K562 (cell line): ENCODE measurements around the gene SKA3. TPM values are rescaled to one million over a fixed set of nuclear protein-coding genes. Genes with fewer than 3 reads are reported as not detected.
"Not testable (repeated sequence)": the region's sequence is repeated elsewhere in the genome, so short reads cannot be mapped to it uniquely, and the experiment has no call there.

Experiments
- ATAC-seq: fragments of 200-7000 bp; cut with Tn5 transposase; 3 replicates; pipeline ENCODE4 v1.9.1; 2020; ENCODE audit warnings: moderate library complexity
- BruUV-seq: library from RNA; stranded (reverse); fragments of 400-500 nt; replicated peaks from 2 replicates; lab custom pipeline; 2021; lab: Mats Ljungman, UMichigan
- CTCF ChIA-PET: fragments of 300-600 bp; formaldehyde crosslinking; extraction: SDS; loops from one replicate; lab custom pipeline; 2021; ENCODE audit warnings: low intra/inter-chr PET ratio; lab: Yijun Ruan, JAX
- POLR2A ChIA-PET: fragments of 300-600, 350-650 bp; sonication (Branson Sonifier 250); formaldehyde crosslinking; extraction: SDS; loops from one replicate; lab custom pipeline; 2021; ENCODE audit warnings: antibody characterized with exemption, inconsistent platforms; lab: Yijun Ruan, JAX
- DNase-seq, 4 experiments: peaks; one replicate each; pipeline versions ENCODE4 v3.0.0 to v3.0.0-alpha.2; 2011 to 2018; ENCODE audit warnings: low spot score in 3 of 4, mixed read lengths in 3 of 4; ENCODE audit errors: extremely low read depth in 1 of 4
- FAIRE-seq: peaks from 2 replicates; lab custom pipeline; 2011; peaks lifted over from hg19 to GRCh38; lab: Jason Lieb, UNC
- H2AFZ ChIP-seq: 2 replicates; pipeline ENCODE4 v1.6.0; 2011; ENCODE audit warnings: low read depth, low read length, control low read depth, inconsistent platforms
- H3K27ac ChIP-seq: fragments of 200-600 bp; 3 replicates; pipeline ENCODE4 v1.8.0; 2011; ENCODE audit warnings: low read depth, mild to moderate bottlenecking, control low read depth, inconsistent platforms, low read length, moderate library complexity, mixed read lengths; ENCODE audit errors: extremely low read depth
- H3K27me3 ChIP-seq, 2 experiments: fragments of 300-600 bp in 1 of 2; 2 replicates in 1 of 2; 3 replicates in 1 of 2; pipeline versions ENCODE4 v1.6.0 to v1.8.0; 2011; ENCODE audit warnings: inconsistent platforms in 2 of 2, low read length in 2 of 2, mild to moderate bottlenecking in 1 of 2, mixed read lengths in 1 of 2, moderate library complexity in 1 of 2; ENCODE audit not compliant: control insufficient read depth in 2 of 2, insufficient read depth in 2 of 2
- H3K36me3 ChIP-seq: fragments of 300-600 bp; 3 replicates; pipeline ENCODE4 v1.8.0; 2011; ENCODE audit warnings: mild to moderate bottlenecking, low read length, inconsistent platforms; ENCODE audit not compliant: control insufficient read depth, insufficient read depth
- H3K4me1 ChIP-seq, 2 experiments: fragments of 200-600 bp in 1 of 2; replicated peaks in 1 of 2; 2 replicates in 1 of 2; 3 replicates in 1 of 2; pipeline versions ENCODE4 v1.5.1 to v1.8.0; 2011; ENCODE audit warnings: inconsistent platforms in 2 of 2, low read length in 2 of 2, mild to moderate bottlenecking in 1 of 2, mixed read lengths in 1 of 2, moderate library complexity in 1 of 2; ENCODE audit not compliant: control insufficient read depth in 2 of 2, insufficient read depth in 2 of 2
- H3K4me2 ChIP-seq: 2 replicates; pipeline ENCODE4 v1.6.1; 2011; ENCODE audit warnings: low read length, control low read depth, inconsistent platforms, mixed read lengths; ENCODE audit not compliant: insufficient read depth
- H3K4me3 ChIP-seq: fragments of 200-600 bp; sonication (generic), shearing (Covaris generic); 2 replicates; pipeline ENCODE4 v1.5.1; 2016; ENCODE audit warnings: control low read depth, inconsistent platforms
- H3K79me2 ChIP-seq: fragments of 200-600 bp; 3 replicates; pipeline ENCODE4 v1.8.0; 2011; ENCODE audit warnings: low read length, inconsistent platforms; ENCODE audit not compliant: control insufficient read depth, insufficient read depth
- H3K9ac ChIP-seq, 2 experiments: 2 replicates each; pipeline versions ENCODE4 v1.6.0 to v1.6.1; 2011; ENCODE audit warnings: low read depth in 2 of 2, low read length in 2 of 2, control low read depth in 1 of 2, inconsistent platforms in 1 of 2, mild to moderate bottlenecking in 1 of 2, mixed read lengths in 1 of 2; ENCODE audit not compliant: insufficient read depth in 1 of 2
- H3K9me1 ChIP-seq: one replicate; pipeline ENCODE4 v1.6.0; 2011; ENCODE audit warnings: inconsistent platforms, mild to moderate bottlenecking, low read length, moderate library complexity; ENCODE audit not compliant: control insufficient read depth, insufficient read depth
- H3K9me3 ChIP-seq: replicated peaks from 2 replicates; pipeline ENCODE4 v1.5.1; 2011; ENCODE audit warnings: low read depth, low read length, inconsistent platforms; ENCODE audit not compliant: control insufficient read depth, insufficient read depth
- H4K20me1 ChIP-seq: replicated peaks from 2 replicates; pipeline ENCODE4 v1.6.1; 2011; ENCODE audit warnings: low read length, inconsistent platforms, mixed read lengths; ENCODE audit not compliant: control insufficient read depth, insufficient read depth
- WGBS: fragments of 100-300 bp; shearing (Covaris generic); methylation state at CpG from one replicate; pipeline ENCODE4 v1.1.6; 2016; ENCODE audit warnings: low coverage, mixed read lengths; ENCODE audit not compliant: insufficient coverage; ENCODE audit errors: missing lambda C conversion rate; 5-methylcytosine and 5-hydroxymethylcytosine counted together
- in situ Hi-C: fragments of 300-500 bp; cut with MboI; formaldehyde crosslinking; loops from 4 replicates; pipeline ENCODE4 v1.15.0; 2018; ENCODE audit warnings: inconsistent platforms, mixed read lengths
- intact Hi-C: fragments of 100-400 bp; cut with micrococcal nuclease; formaldehyde crosslinking; loops from 2 replicates; pipeline ENCODE4 v1.14.2; 2022
- polyA plus RNA-seq, 8 experiments: library from polyadenylated mRNA; depleted of rRNA in 4 of 8; stranded (reverse) in 5 of 8; unstranded in 3 of 8; fragments of >200 nt; fragmentation: Nextera tagmentation in 2 of 8; fragmentation: Illumina TruSeq in 1 of 8; extraction: Ambion mirVana in 2 of 8; extraction: Trizol in 1 of 8; gene quantifications; 2 replicates each; pipeline versions ENCODE4 v1.2.1 to v1.2.3, GENCODE V29; 2011 to 2014; ENCODE audit warnings: inconsistent platforms in 1 of 8, missing spikeins in 1 of 8
- total RNA-seq, 7 experiments: library from RNA; depleted of rRNA in 6 of 7; stranded (reverse); fragments of >200 nt in 6 of 7; fragmentation: Illumina TruSeq in 2 of 7; extraction: Trizol in 2 of 7; gene quantifications; 2 replicates each; pipeline versions ENCODE4 v1.2.1 to v1.2.3, GENCODE V29; 2011 to 2021; ENCODE audit warnings: low replicate concordance in 1 of 7

Gene SKA3
- total and polyA plus RNA-seq, 9 of the 15 experiments (the other 6 are each of a cell fraction or from before 2014, with no cell fraction given) = 17.0 to 53.3 (median 29.9) TPM

- H3K4me2 ChIP-seq, FAIRE-seq, H3K4me1 ChIP-seq, BruUV-seq, CTCF ChIA-PET, H3K79me2 ChIP-seq, H3K36me3 ChIP-seq, ATAC-seq, DNase-seq, H3K9me1 ChIP-seq, H3K9ac ChIP-seq, intact Hi-C loops, H3K4me3 ChIP-seq, H3K9me3 ChIP-seq, H3K27ac ChIP-seq, H2AFZ ChIP-seq, H3K27me3 ChIP-seq, in situ Hi-C loops, H4K20me1 ChIP-seq: not testable (repeated sequence)
- POLR2A ChIA-PET = interaction anchor here (0.6 kb wide), 1 partner anchor 15 kb away, joined by 3 read pairs; no protein-coding TSS in a partner anchor
- WGBS = 5% methylated on average over 2 of the region's 2 CpGs
Measured at GRCh38 chr13:21194756-21195155, 18.4 kb upstream of the SKA3 start.

- DNase-seq = not testable (repeated sequence)
Measured at GRCh38 chr13:21186410-21186809, 10.1 kb upstream of the SKA3 start.

More at GRCh38 chr13:21186410-21186809, 10.1 kb upstream of the SKA3 start:
- H3K4me1 ChIP-seq, H3K27me3 ChIP-seq, CTCF ChIA-PET, in situ Hi-C loops, H4K20me1 ChIP-seq, H3K79me2 ChIP-seq, H3K27ac ChIP-seq, H3K9me1 ChIP-seq, H3K9me3 ChIP-seq, H2AFZ ChIP-seq, BruUV-seq, POLR2A ChIA-PET, FAIRE-seq, H3K9ac ChIP-seq, H3K4me3 ChIP-seq, H3K4me2 ChIP-seq, ATAC-seq, H3K36me3 ChIP-seq: not testable (repeated sequence)
- intact Hi-C loops = loop anchor here (10.0 kb wide), 1 partner anchor 162 kb away; no protein-coding TSS in a partner anchor
- WGBS = no CpG with 5 or more reads among the region's 35 CpGs
